Psoas muscle (tissue), 8 donors: ENCODE results near the gene ARSB. TPM values are rescaled to one million over a fixed set of nuclear protein-coding genes. Genes with fewer than 3 reads are reported as not detected.

Experiments
- ATAC-seq, 4 donors: fragments of 200-7000 bp; cut with Tn5 transposase; one replicate each; pipeline ENCODE4 v1.9.1; 2020; ENCODE audit warnings: moderate library complexity in 3 of 4, mild to moderate bottlenecking in 2 of 4
- DNase-seq, 2 donors: peaks; one replicate each; pipeline ENCODE4 v3.0.0-alpha.2; 2020
- H3K27ac ChIP-seq: fragments of 200-600 bp; one replicate; pipeline ENCODE4 v1.8.0; 2022
- H3K27me3 ChIP-seq, 3 donors: fragments of 200-600 bp in 1 of 3; one replicate each; pipeline versions ENCODE4 v1.6.1 to v1.8.0; 2013 to 2022; ENCODE audit warnings: low read length in 2 of 3, mild to moderate bottlenecking in 2 of 3, moderate library complexity in 1 of 3; ENCODE audit not compliant: insufficient read depth in 3 of 3
- H3K36me3 ChIP-seq, 2 donors: fragments of 200-600 bp in 1 of 2; one replicate each; pipeline versions ENCODE4 v1.6.1 to v1.8.0; 2013 to 2022; ENCODE audit warnings: low read depth in 1 of 2, mild to moderate bottlenecking in 1 of 2, moderate library complexity in 1 of 2; ENCODE audit not compliant: insufficient read depth in 1 of 2
- H3K4me1 ChIP-seq: fragments of 200-600 bp; one replicate; pipeline ENCODE4 v1.8.0; 2022
- H3K4me3 ChIP-seq: fragments of 200-600 bp; one replicate; pipeline ENCODE4 v1.8.0; 2022; ENCODE audit warnings: mild to moderate bottlenecking
- H3K9me3 ChIP-seq: fragments of 200-600 bp; one replicate; pipeline ENCODE4 v1.8.0; 2022
- CTCF ChIP-seq: fragments of 200-600 bp; IDR thresholded peaks from one replicate; pipeline ENCODE4 v1.8.0; 2022; ENCODE audit warnings: antibody characterized with exemption
- WGBS, 3 donors: extraction: QIAGEN DNeasy Blood & Tissue Kit; methylation state at CpG; one replicate each; pipeline versions ENCODE4 v1.1.6 to v1.1.7; 2013; 5-methylcytosine and 5-hydroxymethylcytosine counted together
- intact Hi-C, 2 donors: fragments of 100-400 bp; cut with DNase I; formaldehyde crosslinking; loops; one replicate each; pipeline versions ENCODE4 v1.11.0 to v1.14.2; 2022
- polyA plus RNA-seq, 3 donors: library from polyadenylated mRNA; stranded (reverse); fragments of 200-250 nt; gene quantifications; one replicate each; pipeline ENCODE4 v1.2.3, GENCODE V29; 2013
- total RNA-seq, 4 donors: library from RNA; stranded (reverse); fragmentation: NEBNext Ultra II Directional in 2 of 4; extraction: Animal tissue kit (Norgen Biotek cat#: 25700) in 2 of 4; gene quantifications; one replicate each; pipeline versions ENCODE4 v1.2.1 to v1.2.4, GENCODE V29; 2021 to 2023
- donor health status: healthy with polysubstance abuse.
- donor health status: DM: no; HTN: no; CAD: no; lungs with moderate emphysema.
- donor health status: Bipolar disorder and iron deficiency.
- donor health status: healthy.
- donor health status: DM: yes; HTN: yes; CAD: no.
- donor health status: DM: no; HTN: no; CAD: no.
- donor health status: DM: no; HTN: no; CAD: no.
- donor health status: DM: yes; HTN: yes; CAD: no.

Gene ARSB
- total and polyA plus RNA-seq, 7 donors = 1.3 to 6.5 (median 3.6) TPM

- no peaks in the 10 kb centered on the region for H3K9me3 ChIP-seq
- WGBS, 3 donors = 93 to 95% (median 95%) methylated on average over 3 of the region's 3 CpGs
- no peaks in the 10 kb centered on the region for H3K4me1 ChIP-seq
- no peak overlapping the region for H3K27ac ChIP-seq
- DNase-seq (no peak), ATAC-seq (no peak)
- H3K4me3 ChIP-seq = no peak overlapping the region
- intact Hi-C loops = no loop called here
- H3K36me3 ChIP-seq = no peaks in the 10 kb centered on the region
- no peaks in the 10 kb centered on the region for H3K27me3 ChIP-seq
- TF ChIP-seq CTCF = no peak
These were observed 224.7 kb downstream of the ARSB start for GRCh38 chr5:78760366-78760765.

- H3K27ac ChIP-seq = no peak overlapping the region
- TF ChIP-seq CTCF = no peak
- H3K36me3 ChIP-seq = no peaks in the 10 kb centered on the region
- H3K27me3 ChIP-seq = no peaks in the 10 kb centered on the region
- no peak for ATAC-seq
- H3K9me3 ChIP-seq = no peaks in the 10 kb centered on the region
- H3K4me3 ChIP-seq = no peak overlapping the region
- 93 to 98% (median 95%) methylated on average over 2 of the region's 2 CpGs for WGBS, 3 donors
- H3K4me1 ChIP-seq = no peaks in the 10 kb centered on the region
- intact Hi-C loops = no loop called here
- no peak for DNase-seq
These were observed 226.8 kb downstream of the ARSB start for GRCh38 chr5:78758169-78758839.

- intact Hi-C loops = no loop called here
- Histone ChIP-seq H3K27ac (no peak overlapping the region), H3K9me3 (no peaks in the 10 kb centered on the region), H3K4me1 (no peaks in the 10 kb centered on the region), H3K36me3 (no peaks in the 10 kb centered on the region), H3K27me3 (no peaks in the 10 kb centered on the region), H3K4me3 (no peak overlapping the region)
- TF ChIP-seq CTCF = no peak
- DNase-seq (peak; percentile 35 to 65), ATAC-seq (no peak)
- 65 to 76% (median 67%) methylated on average over 7 of the region's 7 CpGs for WGBS, 3 donors
These were observed 227.6 kb downstream of the ARSB start for GRCh38 chr5:78757269-78758053.

GRCh38 chr5:78756858-78757257, 228.3 kb downstream of the ARSB start:
- Histone ChIP-seq H3K4me1 (no peaks in the 10 kb centered on the region), H3K36me3 (no peaks in the 10 kb centered on the region), H3K9me3 (no peaks in the 10 kb centered on the region), H3K27me3 (no peaks in the 10 kb centered on the region), H3K4me3 (no peak overlapping the region), H3K27ac (no peak overlapping the region)
- no peak for ATAC-seq
- DNase-seq = no peak
- 57 to 70% (median 58%) methylated on average over 3 of the region's 3 CpGs for WGBS, 3 donors
- TF ChIP-seq CTCF = no peak
- intact Hi-C loops = no loop called here
